K562 (cell line): ENCODE results near the gene ARHGEF10L. TPM values are rescaled to one million over a fixed set of nuclear protein-coding genes. Genes with fewer than 3 reads are reported as not detected.

ENCODE experiments used
- ATAC-seq: fragments of 200-7000 bp; cut with Tn5 transposase; 3 replicates; pipeline ENCODE4 v1.9.1; 2020; ENCODE audit warnings: moderate library complexity
- BruUV-seq: library from RNA; stranded (reverse); fragments of 400-500 nt; replicated peaks from 2 replicates; lab custom pipeline; 2021; lab: Mats Ljungman, UMichigan
- CTCF ChIA-PET: fragments of 300-600 bp; formaldehyde crosslinking; extraction: SDS; loops from one replicate; lab custom pipeline; 2021; ENCODE audit warnings: low intra/inter-chr PET ratio; lab: Yijun Ruan, JAX
- POLR2A ChIA-PET: fragments of 300-600, 350-650 bp; sonication (Branson Sonifier 250); formaldehyde crosslinking; extraction: SDS; loops from one replicate; lab custom pipeline; 2021; ENCODE audit warnings: antibody characterized with exemption, inconsistent platforms; lab: Yijun Ruan, JAX
- DNase-seq, 4 experiments: peaks; one replicate each; pipeline versions ENCODE4 v3.0.0 to v3.0.0-alpha.2; 2011 to 2018; ENCODE audit warnings: low spot score in 3 of 4, mixed read lengths in 3 of 4; ENCODE audit errors: extremely low read depth in 1 of 4
- FAIRE-seq: peaks from 2 replicates; lab custom pipeline; 2011; peaks lifted over from hg19 to GRCh38; lab: Jason Lieb, UNC
- H2AFZ ChIP-seq: 2 replicates; pipeline ENCODE4 v1.6.0; 2011; ENCODE audit warnings: low read depth, low read length, control low read depth, inconsistent platforms
- H3K27ac ChIP-seq: fragments of 200-600 bp; 3 replicates; pipeline ENCODE4 v1.8.0; 2011; ENCODE audit warnings: low read depth, mild to moderate bottlenecking, control low read depth, inconsistent platforms, low read length, moderate library complexity, mixed read lengths; ENCODE audit errors: extremely low read depth
- H3K27me3 ChIP-seq, 2 experiments: fragments of 300-600 bp in 1 of 2; 2 replicates in 1 of 2; 3 replicates in 1 of 2; pipeline versions ENCODE4 v1.6.0 to v1.8.0; 2011; ENCODE audit warnings: inconsistent platforms in 2 of 2, low read length in 2 of 2, mild to moderate bottlenecking in 1 of 2, mixed read lengths in 1 of 2, moderate library complexity in 1 of 2; ENCODE audit not compliant: control insufficient read depth in 2 of 2, insufficient read depth in 2 of 2
- H3K36me3 ChIP-seq: fragments of 300-600 bp; 3 replicates; pipeline ENCODE4 v1.8.0; 2011; ENCODE audit warnings: mild to moderate bottlenecking, low read length, inconsistent platforms; ENCODE audit not compliant: control insufficient read depth, insufficient read depth
- H3K4me1 ChIP-seq, 2 experiments: fragments of 200-600 bp in 1 of 2; replicated peaks in 1 of 2; 2 replicates in 1 of 2; 3 replicates in 1 of 2; pipeline versions ENCODE4 v1.5.1 to v1.8.0; 2011; ENCODE audit warnings: inconsistent platforms in 2 of 2, low read length in 2 of 2, mild to moderate bottlenecking in 1 of 2, mixed read lengths in 1 of 2, moderate library complexity in 1 of 2; ENCODE audit not compliant: control insufficient read depth in 2 of 2, insufficient read depth in 2 of 2
- H3K4me2 ChIP-seq: 2 replicates; pipeline ENCODE4 v1.6.1; 2011; ENCODE audit warnings: low read length, control low read depth, inconsistent platforms, mixed read lengths; ENCODE audit not compliant: insufficient read depth
- H3K4me3 ChIP-seq: fragments of 200-600 bp; sonication (generic), shearing (Covaris generic); 2 replicates; pipeline ENCODE4 v1.5.1; 2016; ENCODE audit warnings: control low read depth, inconsistent platforms
- H3K79me2 ChIP-seq: fragments of 200-600 bp; 3 replicates; pipeline ENCODE4 v1.8.0; 2011; ENCODE audit warnings: low read length, inconsistent platforms; ENCODE audit not compliant: control insufficient read depth, insufficient read depth
- H3K9ac ChIP-seq, 2 experiments: 2 replicates each; pipeline versions ENCODE4 v1.6.0 to v1.6.1; 2011; ENCODE audit warnings: low read depth in 2 of 2, low read length in 2 of 2, control low read depth in 1 of 2, inconsistent platforms in 1 of 2, mild to moderate bottlenecking in 1 of 2, mixed read lengths in 1 of 2; ENCODE audit not compliant: insufficient read depth in 1 of 2
- H3K9me1 ChIP-seq: one replicate; pipeline ENCODE4 v1.6.0; 2011; ENCODE audit warnings: inconsistent platforms, mild to moderate bottlenecking, low read length, moderate library complexity; ENCODE audit not compliant: control insufficient read depth, insufficient read depth
- H3K9me3 ChIP-seq: replicated peaks from 2 replicates; pipeline ENCODE4 v1.5.1; 2011; ENCODE audit warnings: low read depth, low read length, inconsistent platforms; ENCODE audit not compliant: control insufficient read depth, insufficient read depth
- H4K20me1 ChIP-seq: replicated peaks from 2 replicates; pipeline ENCODE4 v1.6.1; 2011; ENCODE audit warnings: low read length, inconsistent platforms, mixed read lengths; ENCODE audit not compliant: control insufficient read depth, insufficient read depth
- ELK3 ChIP-seq: fragments of 450-650 bp; formaldehyde crosslinking; IDR thresholded peaks from 2 replicates; pipeline ENCODE4 v1.4.0; 2020; ENCODE audit warnings: mild to moderate bottlenecking
- GABPA ChIP-seq: fragments of 200-800 bp; sonication (Bioruptor generic); conservative IDR thresholded peaks from 2 replicates; pipeline ENCODE4 v1.6.1; 2016; ENCODE audit warnings: low read depth, missing genetic modification characterization, missing compliant biosample characterization
- HNRNPK ChIP-seq: fragments of 200-400 bp; formaldehyde crosslinking; IDR thresholded peaks from one replicate; pipeline ENCODE4 v1.6.1; 2018; ENCODE audit warnings: mild to moderate bottlenecking, low read depth, low read length; ENCODE audit not compliant: poor library complexity, severe bottlenecking
- NONO ChIP-seq, 2 experiments: fragments of 200-400 bp in 1 of 2; fragments of 450-650 bp in 1 of 2; formaldehyde crosslinking in 1 of 2; IDR thresholded peaks; 2 replicates each; pipeline ENCODE4 v1.6.1; 2017; ENCODE audit warnings: low read depth in 2 of 2, mild to moderate bottlenecking in 2 of 2, moderate library complexity in 2 of 2, low read length in 1 of 2
- RFX1 ChIP-seq: fragments of 450-650 bp; IDR thresholded peaks from 2 replicates; pipeline ENCODE4 v1.6.1; 2016; ENCODE audit warnings: mild to moderate bottlenecking, moderate library complexity
- SMARCB1 ChIP-seq: IDR thresholded peaks from 2 replicates; pipeline ENCODE4 v1.6.1; 2011; ENCODE audit warnings: improper control_type of control experiment, low read depth; ENCODE audit not compliant: insufficient read length
- TCFL5 ChIP-seq: fragments of 250-450 bp; sonication (Bioruptor Pico); conservative IDR thresholded peaks from 2 replicates; pipeline ENCODE4 v1.6.1; 2021; ENCODE audit warnings: mild to moderate bottlenecking, moderate library complexity, matching md5 sums
- ZFP30 ChIP-seq: fragments of 250-450 bp; sonication (Bioruptor Pico); IDR thresholded peaks from 2 replicates; pipeline ENCODE4 v1.8.0; 2022; ENCODE audit warnings: moderate library complexity, mild to moderate bottlenecking, inconsistent platforms, borderline replicate concordance
- WGBS: fragments of 100-300 bp; shearing (Covaris generic); methylation state at CpG from one replicate; pipeline ENCODE4 v1.1.6; 2016; ENCODE audit warnings: low coverage, mixed read lengths; ENCODE audit not compliant: insufficient coverage; ENCODE audit errors: missing lambda C conversion rate; 5-methylcytosine and 5-hydroxymethylcytosine counted together
- in situ Hi-C: fragments of 300-500 bp; cut with MboI; formaldehyde crosslinking; loops from 4 replicates; pipeline ENCODE4 v1.15.0; 2018; ENCODE audit warnings: inconsistent platforms, mixed read lengths
- intact Hi-C: fragments of 100-400 bp; cut with micrococcal nuclease; formaldehyde crosslinking; loops from 2 replicates; pipeline ENCODE4 v1.14.2; 2022
- polyA plus RNA-seq, 8 experiments: library from polyadenylated mRNA; depleted of rRNA in 4 of 8; stranded (reverse) in 5 of 8; unstranded in 3 of 8; fragments of >200 nt; fragmentation: Nextera tagmentation in 2 of 8; fragmentation: Illumina TruSeq in 1 of 8; extraction: Ambion mirVana in 2 of 8; extraction: Trizol in 1 of 8; gene quantifications; 2 replicates each; pipeline versions ENCODE4 v1.2.1 to v1.2.3, GENCODE V29; 2011 to 2014; ENCODE audit warnings: inconsistent platforms in 1 of 8, missing spikeins in 1 of 8
- total RNA-seq, 7 experiments: library from RNA; depleted of rRNA in 6 of 7; stranded (reverse); fragments of >200 nt in 6 of 7; fragmentation: Illumina TruSeq in 2 of 7; extraction: Trizol in 2 of 7; gene quantifications; 2 replicates each; pipeline versions ENCODE4 v1.2.1 to v1.2.3, GENCODE V29; 2011 to 2021; ENCODE audit warnings: low replicate concordance in 1 of 7
- TF ChIP-seq, protein P1 (sequence below): sonication (generic); formaldehyde crosslinking; IDR thresholded peaks from 2 replicates; pipeline ENCODE4 v1.9.0; 2022; ENCODE audit warnings: mild to moderate bottlenecking, missing genetic modification reagents
- TF ChIP-seq, protein P2 (sequence below): fragments of 250-450 bp; sonication (Bioruptor Pico); IDR thresholded peaks from 2 replicates; pipeline ENCODE4 v1.4.0; 2020
- TF ChIP-seq, protein P3 (sequence below): fragments of 250-450 bp; sonication (Bioruptor Pico); IDR thresholded peaks from 2 replicates; pipeline ENCODE4 v1.4.0; 2020
- TF ChIP-seq, protein P4 (sequence below): fragments of 250-450 bp; sonication (Bioruptor Pico); IDR thresholded peaks from 2 replicates; pipeline ENCODE4 v1.8.0; 2022; ENCODE audit warnings: inconsistent platforms, mild to moderate bottlenecking, moderate library complexity, borderline replicate concordance

ARHGEF10L gene
- total and polyA plus RNA-seq, 9 of the 15 experiments (the other 6 are each of a cell fraction or from before 2014, with no cell fraction given), result 0.09 to 0.13 TPM; not detected in 7

DNA sequence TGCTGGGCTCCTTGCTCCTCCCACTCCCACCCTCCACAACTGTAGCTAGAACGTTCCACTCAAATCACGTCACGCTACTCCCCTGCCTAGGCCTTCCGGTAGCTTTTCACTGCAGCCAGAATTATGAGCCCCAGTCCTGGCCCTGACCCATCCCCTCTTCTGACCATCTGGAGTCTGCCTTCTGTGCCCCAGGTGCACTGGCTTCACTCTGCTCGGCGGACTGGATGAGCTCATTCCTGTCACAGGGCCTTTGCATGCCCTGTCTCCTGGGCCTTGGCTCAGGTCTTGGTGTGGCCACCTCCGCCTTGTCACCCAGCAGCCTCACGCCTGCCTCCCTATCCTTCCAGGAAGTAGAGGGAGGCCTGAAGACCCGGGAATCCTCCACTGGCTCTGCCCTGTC is 153.1 kb downstream of the ARHGEF10L start:
- DNase-seq (no peak), ATAC-seq (no peak), FAIRE-seq (no peak)
- intact Hi-C loops (no loop called here), in situ Hi-C loops (no loop called here)
- peaks cover 0 to 6% of the 10 kb centered on the region in 2 experiments; a peak in 2 of 5 replicates for H3K4me1 ChIP-seq
- H3K27me3 ChIP-seq, result peaks cover 4 to 60% of the 10 kb centered on the region in 2 experiments; a peak in 2 of 5 replicates
- no TSS peak for BruUV-seq
- H2AFZ ChIP-seq, result no peak overlapping the region
- no peak overlapping the region; a peak in 1 of 4 replicates for H3K9ac ChIP-seq
- H3K36me3 ChIP-seq, result no peaks in the 10 kb centered on the region
- H3K9me1 ChIP-seq, result no peaks in the 10 kb centered on the region
- H4K20me1 ChIP-seq, result 0 out of 2 replicates have a peak, but pooled peaks cover 2% of the 10 kb centered on the region
- ChIA-PET CTCF (no interaction called here), POLR2A (interaction anchor here (0.6 kb wide), 1 partner anchor 500 kb away, joined by 3 read pairs; no protein-coding TSS in a partner anchor)
- no peak overlapping the region for H3K4me3 ChIP-seq
- no peaks in the 10 kb centered on the region for H3K79me2 ChIP-seq
- 4% methylated on average over 9 of the region's 9 CpGs for WGBS
- no peaks in the 10 kb centered on the region for H3K9me3 ChIP-seq
- no peak overlapping the region for H3K27ac ChIP-seq
- H3K4me2 ChIP-seq, result no peak overlapping the region
- TF ChIP-seq ZFP30, result no peak
- TF ChIP-seq ELK3 (CRISPR knock-in tag), result no peak
- no peak for TF ChIP-seq NONO (IDR thresholded peaks at IDR 0.05; ENCODE audit: low read depth in 2 of 2, low read length in 1 of 2)
- TF ChIP-seq, protein P1, sequence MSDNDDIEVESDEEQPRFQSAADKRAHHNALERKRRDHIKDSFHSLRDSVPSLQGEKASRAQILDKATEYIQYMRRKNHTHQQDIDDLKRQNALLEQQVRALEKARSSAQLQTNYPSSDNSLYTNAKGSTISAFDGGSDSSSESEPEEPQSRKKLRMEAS (CRISPR knock-in tag), result no peak
- no peak for TF ChIP-seq TCFL5
- TF ChIP-seq SMARCB1, result no peak
- TF ChIP-seq, protein P2, sequence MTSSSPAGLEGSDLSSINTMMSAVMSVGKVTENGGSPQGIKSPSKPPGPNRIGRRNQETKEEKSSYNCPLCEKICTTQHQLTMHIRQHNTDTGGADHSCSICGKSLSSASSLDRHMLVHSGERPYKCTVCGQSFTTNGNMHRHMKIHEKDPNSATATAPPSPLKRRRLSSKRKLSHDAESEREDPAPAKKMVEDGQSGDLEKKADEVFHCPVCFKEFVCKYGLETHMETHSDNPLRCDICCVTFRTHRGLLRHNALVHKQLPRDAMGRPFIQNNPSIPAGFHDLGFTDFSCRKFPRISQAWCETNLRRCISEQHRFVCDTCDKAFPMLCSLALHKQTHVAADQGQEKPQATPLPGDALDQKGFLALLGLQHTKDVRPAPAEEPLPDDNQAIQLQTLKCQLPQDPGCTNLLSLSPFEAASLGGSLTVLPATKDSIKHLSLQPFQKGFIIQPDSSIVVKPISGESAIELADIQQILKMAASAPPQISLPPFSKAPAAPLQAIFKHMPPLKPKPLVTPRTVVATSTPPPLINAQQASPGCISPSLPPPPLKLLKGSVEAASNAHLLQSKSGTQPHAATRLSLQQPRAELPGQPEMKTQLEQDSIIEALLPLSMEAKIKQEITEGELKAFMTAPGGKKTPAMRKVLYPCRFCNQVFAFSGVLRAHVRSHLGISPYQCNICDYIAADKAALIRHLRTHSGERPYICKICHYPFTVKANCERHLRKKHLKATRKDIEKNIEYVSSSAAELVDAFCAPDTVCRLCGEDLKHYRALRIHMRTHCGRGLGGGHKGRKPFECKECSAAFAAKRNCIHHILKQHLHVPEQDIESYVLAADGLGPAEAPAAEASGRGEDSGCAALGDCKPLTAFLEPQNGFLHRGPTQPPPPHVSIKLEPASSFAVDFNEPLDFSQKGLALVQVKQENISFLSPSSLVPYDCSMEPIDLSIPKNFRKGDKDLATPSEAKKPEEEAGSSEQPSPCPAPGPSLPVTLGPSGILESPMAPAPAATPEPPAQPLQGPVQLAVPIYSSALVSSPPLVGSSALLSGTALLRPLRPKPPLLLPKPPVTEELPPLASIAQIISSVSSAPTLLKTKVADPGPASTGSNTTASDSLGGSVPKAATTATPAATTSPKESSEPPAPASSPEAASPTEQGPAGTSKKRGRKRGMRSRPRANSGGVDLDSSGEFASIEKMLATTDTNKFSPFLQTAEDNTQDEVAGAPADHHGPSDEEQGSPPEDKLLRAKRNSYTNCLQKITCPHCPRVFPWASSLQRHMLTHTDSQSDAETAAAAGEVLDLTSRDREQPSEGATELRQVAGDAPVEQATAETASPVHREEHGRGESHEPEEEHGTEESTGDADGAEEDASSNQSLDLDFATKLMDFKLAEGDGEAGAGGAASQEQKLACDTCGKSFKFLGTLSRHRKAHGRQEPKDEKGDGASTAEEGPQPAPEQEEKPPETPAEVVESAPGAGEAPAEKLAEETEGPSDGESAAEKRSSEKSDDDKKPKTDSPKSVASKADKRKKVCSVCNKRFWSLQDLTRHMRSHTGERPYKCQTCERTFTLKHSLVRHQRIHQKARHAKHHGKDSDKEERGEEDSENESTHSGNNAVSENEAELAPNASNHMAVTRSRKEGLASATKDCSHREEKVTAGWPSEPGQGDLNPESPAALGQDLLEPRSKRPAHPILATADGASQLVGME (CRISPR knock-in tag), result no peak
- no peak for TF ChIP-seq HNRNPK
- TF ChIP-seq, protein P3, sequence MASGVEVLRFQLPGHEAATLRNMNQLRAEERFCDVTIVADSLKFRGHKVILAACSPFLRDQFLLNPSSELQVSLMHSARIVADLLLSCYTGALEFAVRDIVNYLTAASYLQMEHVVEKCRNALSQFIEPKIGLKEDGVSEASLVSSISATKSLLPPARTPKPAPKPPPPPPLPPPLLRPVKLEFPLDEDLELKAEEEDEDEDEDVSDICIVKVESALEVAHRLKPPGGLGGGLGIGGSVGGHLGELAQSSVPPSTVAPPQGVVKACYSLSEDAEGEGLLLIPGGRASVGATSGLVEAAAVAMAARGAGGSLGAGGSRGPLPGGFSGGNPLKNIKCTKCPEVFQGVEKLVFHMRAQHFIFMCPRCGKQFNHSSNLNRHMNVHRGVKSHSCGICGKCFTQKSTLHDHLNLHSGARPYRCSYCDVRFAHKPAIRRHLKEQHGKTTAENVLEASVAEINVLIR (CRISPR knock-in tag), result no peak
- TF ChIP-seq, protein P4, sequence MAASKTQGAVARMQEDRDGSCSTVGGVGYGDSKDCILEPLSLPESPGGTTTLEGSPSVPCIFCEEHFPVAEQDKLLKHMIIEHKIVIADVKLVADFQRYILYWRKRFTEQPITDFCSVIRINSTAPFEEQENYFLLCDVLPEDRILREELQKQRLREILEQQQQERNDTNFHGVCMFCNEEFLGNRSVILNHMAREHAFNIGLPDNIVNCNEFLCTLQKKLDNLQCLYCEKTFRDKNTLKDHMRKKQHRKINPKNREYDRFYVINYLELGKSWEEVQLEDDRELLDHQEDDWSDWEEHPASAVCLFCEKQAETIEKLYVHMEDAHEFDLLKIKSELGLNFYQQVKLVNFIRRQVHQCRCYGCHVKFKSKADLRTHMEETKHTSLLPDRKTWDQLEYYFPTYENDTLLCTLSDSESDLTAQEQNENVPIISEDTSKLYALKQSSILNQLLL, result no peak
- TF ChIP-seq RFX1, result no peak
- no peak for TF ChIP-seq GABPA
